B cell (primary cell): ENCODE measurements around the gene KLRB1. TPM values are rescaled to one million over a fixed set of nuclear protein-coding genes. Genes with fewer than 3 reads are reported as not detected.
"Not testable (repeated sequence)": the region's sequence is repeated elsewhere in the genome, so short reads cannot be mapped to it uniquely, and the experiment has no call there.

ENCODE experiments used
- ATAC-seq: fragments of 200-7000 bp; cut with Tn5 transposase; one replicate; pipeline ENCODE4 v1.10.0; 2021; ENCODE audit warnings: low read depth, mild to moderate bottlenecking, moderate number of reproducible peaks, moderate library complexity
- CTCF ChIA-PET: fragments of 350-600 bp; sonication (Branson Sonifier 250); formaldehyde crosslinking; loops from one replicate; lab custom pipeline; 2021; ENCODE audit warnings: antibody characterized with exemption, inconsistent platforms; lab: Charles Lee
- POLR2A ChIA-PET: fragments of 350-600 bp; sonication (Branson Sonifier 250); formaldehyde crosslinking; loops from one replicate; lab custom pipeline; 2021; ENCODE audit warnings: antibody characterized with exemption; lab: Charles Lee
- DNase-seq: peaks from one replicate; pipeline ENCODE4 v3.0.0; 2013
- H2AFZ ChIP-seq: 2 replicates; pipeline ENCODE4 v1.6.1; 2012; ENCODE audit warnings: mild to moderate bottlenecking, low read depth, low read length; ENCODE audit not compliant: insufficient read depth, poor library complexity, severe bottlenecking
- H3K27ac ChIP-seq, 2 donors: 1 replicate in 1 of 2; 2 replicates in 1 of 2; pipeline ENCODE4 v1.5.1; 2012 to 2013; ENCODE audit warnings: low read length in 2 of 2, mild to moderate bottlenecking in 2 of 2, moderate library complexity in 1 of 2
- H3K27me3 ChIP-seq, 4 experiments: fragments of 200-600 bp in 1 of 4; sonication (generic) in 1 of 4; replicated peaks in 1 of 4; 1 replicate in 2 of 4; 2 replicates in 2 of 4; pipeline versions ENCODE4 v1.6.1 to v1.7.0; 2013 to 2016; ENCODE audit warnings: low read length in 3 of 4, mild to moderate bottlenecking in 2 of 4, mixed read lengths in 1 of 4, moderate library complexity in 1 of 4; ENCODE audit not compliant: insufficient read depth in 4 of 4, control insufficient read depth in 3 of 4; ENCODE audit errors: control extremely low read depth in 1 of 4
- H3K36me3 ChIP-seq, 2 experiments: replicated peaks in 1 of 2; 1 replicate in 1 of 2; 2 replicates in 1 of 2; pipeline versions ENCODE4 v1.6.1 to v1.7.1; 2013; ENCODE audit warnings: low read length in 1 of 2; ENCODE audit not compliant: insufficient read depth in 2 of 2, control insufficient read depth in 1 of 2; ENCODE audit errors: control extremely low read depth in 1 of 2, extremely low read depth in 1 of 2
- H3K4me1 ChIP-seq, 2 donors: fragments of 200-600 bp in 1 of 2; sonication (generic) in 1 of 2; 1 replicate in 1 of 2; 2 replicates in 1 of 2; pipeline versions ENCODE4 v1.5.1 to v1.6.1; 2013 to 2017; ENCODE audit warnings: low read length in 2 of 2; ENCODE audit not compliant: control insufficient read depth in 2 of 2, insufficient read depth in 2 of 2
- H3K4me2 ChIP-seq: replicated peaks from 2 replicates; pipeline ENCODE3; 2012; ENCODE audit warnings: mild to moderate bottlenecking, low read depth, low read length; ENCODE audit not compliant: poor library complexity, severe bottlenecking
- H3K4me3 ChIP-seq, 5 experiments: fragments of 200-600 bp in 1 of 5; sonication (generic) in 1 of 5; 1 replicate in 3 of 5; 2 replicates in 2 of 5; pipeline versions ENCODE4 v1.5.1 to v1.7.0; 2011 to 2016; ENCODE audit warnings: low read length in 4 of 5, mild to moderate bottlenecking in 4 of 5, low read depth in 2 of 5, control low read depth in 1 of 5, moderate library complexity in 1 of 5; ENCODE audit not compliant: insufficient read depth in 1 of 5; ENCODE audit errors: control extremely low read depth in 1 of 5, extremely low read depth in 1 of 5
- H3K79me2 ChIP-seq: fragments of 200-600 bp; sonication (generic); one replicate; pipeline ENCODE4 v1.6.0; 2016; ENCODE audit warnings: low read length; ENCODE audit not compliant: control insufficient read depth, insufficient read depth
- H3K9ac ChIP-seq: fragments of 200-600 bp; sonication (generic); 2 replicates; pipeline ENCODE4 v1.6.1; 2017; ENCODE audit warnings: mild to moderate bottlenecking, low read length, moderate library complexity
- H3K9me3 ChIP-seq, 3 donors: one replicate each; pipeline versions ENCODE4 v1.6.1 to v1.7.1; 2013; ENCODE audit warnings: low read length in 2 of 3; ENCODE audit not compliant: control insufficient read depth in 2 of 3, insufficient read depth in 1 of 3; ENCODE audit errors: control extremely low read depth in 1 of 3
- H4K20me1 ChIP-seq: 2 replicates; pipeline ENCODE4 v1.6.0; 2012; ENCODE audit warnings: mild to moderate bottlenecking, low read length; ENCODE audit not compliant: insufficient read depth, control insufficient read depth, poor library complexity, severe bottlenecking
- H3K27ac Mint-ChIP-seq: one replicate; pipeline ENCODE4 v1.8.0; 2021; ENCODE audit warnings: mixed read lengths
- H3K27me3 Mint-ChIP-seq: one replicate; pipeline ENCODE4 v1.8.0; 2021; ENCODE audit warnings: mixed read lengths
- H3K4me1 Mint-ChIP-seq: one replicate; pipeline ENCODE4 v1.8.0; 2021; ENCODE audit warnings: mixed read lengths
- H3K4me3 Mint-ChIP-seq: one replicate; pipeline ENCODE4 v1.8.0; 2021; ENCODE audit warnings: mixed read lengths
- H3K9me3 Mint-ChIP-seq: one replicate; pipeline ENCODE4 v1.8.0; 2022; ENCODE audit warnings: mixed read lengths; ENCODE audit not compliant: insufficient read depth
- WGBS: methylation state at CpG from one replicate; pipeline ENCODE4 v1.1.5; 2013; ENCODE audit warnings: missing lambda C conversion rate; ENCODE audit not compliant: insufficient coverage; 5-methylcytosine and 5-hydroxymethylcytosine counted together
- intact Hi-C: fragments of 100-400 bp; cut with micrococcal nuclease; formaldehyde crosslinking; loops from one replicate; pipeline ENCODE4 v1.10.0; 2022
- polyA plus RNA-seq: library from polyadenylated mRNA; depleted of rRNA; stranded (reverse); fragments of >200 nt; gene quantifications from 2 replicates; pipeline ENCODE4 v1.2.3, GENCODE V29; 2012
- total RNA-seq, 2 donors: library from RNA; stranded (reverse); fragments of 120-200 nt in 1 of 2; gene quantifications; 1 replicate in 1 of 2; 2 replicates in 1 of 2; pipeline versions ENCODE4 v1.2.3 to v1.2.4, GENCODE V29; 2013 to 2022

Gene KLRB1
- total and polyA plus RNA-seq, 2 donors (not counting 1 experiment from before 2014, with no cell fraction given), result 0.12 TPM; not detected in 1

GRCh38 chr12:9566113-9566512 lies 41.6 kb downstream of the KLRB1 start:
- H3K4me3 Mint-ChIP-seq, H3K4me2 ChIP-seq, H3K27ac ChIP-seq, H3K27ac Mint-ChIP-seq, POLR2A ChIA-PET, H3K4me3 ChIP-seq, H3K9ac ChIP-seq, H3K4me1 Mint-ChIP-seq, H3K27me3 Mint-ChIP-seq, intact Hi-C loops, ATAC-seq, H3K4me1 ChIP-seq, H4K20me1 ChIP-seq, H3K36me3 ChIP-seq, H3K79me2 ChIP-seq, H3K9me3 ChIP-seq, H2AFZ ChIP-seq, CTCF ChIA-PET, H3K9me3 Mint-ChIP-seq, H3K27me3 ChIP-seq, DNase-seq: not testable (repeated sequence)
- WGBS, result no CpG with 5 or more reads among the region's 7 CpGs

- H3K4me2 ChIP-seq, H3K27me3 ChIP-seq, H3K9me3 Mint-ChIP-seq, DNase-seq, POLR2A ChIA-PET, ATAC-seq, H2AFZ ChIP-seq, H3K4me3 ChIP-seq, H3K27me3 Mint-ChIP-seq, H3K4me1 ChIP-seq, H3K9ac ChIP-seq, H3K4me1 Mint-ChIP-seq, H4K20me1 ChIP-seq, intact Hi-C loops, H3K4me3 Mint-ChIP-seq, H3K27ac ChIP-seq, H3K79me2 ChIP-seq, H3K9me3 ChIP-seq, H3K36me3 ChIP-seq, CTCF ChIA-PET, H3K27ac Mint-ChIP-seq: not testable (repeated sequence)
- no CpG with 5 or more reads among the region's 2 CpGs for WGBS
Observed at GRCh38 chr12:9564418-9564817, 43.3 kb downstream of the KLRB1 start.

- CTCF ChIA-PET, H3K4me3 Mint-ChIP-seq, H3K9me3 ChIP-seq, H3K36me3 ChIP-seq, H3K27me3 Mint-ChIP-seq, H3K4me1 Mint-ChIP-seq, H3K79me2 ChIP-seq, H3K4me3 ChIP-seq, intact Hi-C loops, H3K4me1 ChIP-seq, POLR2A ChIA-PET, H3K4me2 ChIP-seq, H3K27ac Mint-ChIP-seq, H3K27ac ChIP-seq, H2AFZ ChIP-seq, ATAC-seq, H4K20me1 ChIP-seq, H3K9ac ChIP-seq, DNase-seq, H3K27me3 ChIP-seq, H3K9me3 Mint-ChIP-seq: not testable (repeated sequence)
- no CpG with 5 or more reads among the region's 5 CpGs for WGBS
Observed at GRCh38 chr12:9562841-9563453, 44.8 kb downstream of the KLRB1 start.

- DNase-seq, CTCF ChIA-PET, H3K36me3 ChIP-seq, POLR2A ChIA-PET, H3K27me3 Mint-ChIP-seq, H3K79me2 ChIP-seq, H3K27ac ChIP-seq, H3K9me3 ChIP-seq, H4K20me1 ChIP-seq, H3K4me1 Mint-ChIP-seq, H3K27me3 ChIP-seq, H3K4me3 ChIP-seq, H3K9me3 Mint-ChIP-seq, H2AFZ ChIP-seq, H3K27ac Mint-ChIP-seq, ATAC-seq, H3K4me2 ChIP-seq, H3K9ac ChIP-seq, H3K4me3 Mint-ChIP-seq, H3K4me1 ChIP-seq, intact Hi-C loops: not testable (repeated sequence)
- no CpG with 5 or more reads among the region's 4 CpGs for WGBS
Observed at GRCh38 chr12:9545489-9545888, 62.2 kb downstream of the KLRB1 start.
